NCI-H1105 treated with DMSO at 0.1 percent for 48 hours (cell line): ENCODE results near the gene HNF4A.
"Not testable (repeated sequence)": the region's sequence is repeated elsewhere in the genome, so short reads cannot be mapped to it uniquely, and the experiment has no call there.

Source experiments
- DNase-seq: peaks from one replicate; lab custom pipeline; 2025; lab: John Stamatoyannopoulos, UW

HNF4A gene

GRCh38 chr20:44345941-44346340 lies 9.6 kb upstream of the HNF4A start:
- not testable (repeated sequence) for DNase-seq

DNA sequence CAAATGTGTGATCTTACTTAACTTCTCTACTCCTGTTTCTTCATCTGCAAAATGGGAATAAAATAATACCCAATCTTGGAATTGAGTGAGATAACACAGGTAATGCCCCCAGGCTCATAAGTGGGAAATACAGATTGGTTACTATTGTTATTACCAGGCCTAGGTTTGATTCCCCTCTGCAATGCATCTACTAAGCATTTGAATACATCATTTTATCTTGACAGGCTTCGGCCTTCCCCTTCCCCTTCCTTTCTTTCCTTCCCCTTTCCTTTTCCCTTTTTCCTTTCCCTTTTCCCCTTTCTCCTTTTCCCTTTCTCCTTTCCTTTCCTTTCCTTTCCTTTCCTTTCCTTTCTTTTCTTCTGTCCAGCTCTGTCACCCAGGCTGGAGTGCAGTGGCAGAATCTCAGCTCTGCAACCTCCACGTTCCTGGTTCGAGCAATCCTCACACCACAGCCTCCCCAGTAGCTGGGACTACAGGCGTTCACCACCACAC lies 7.3 kb upstream of the HNF4A start:
- DNase-seq: no peak

GRCh38 chr20:44349349-44349748 lies 6.2 kb upstream of the HNF4A start:
- DNase-seq: no peak

DNA sequence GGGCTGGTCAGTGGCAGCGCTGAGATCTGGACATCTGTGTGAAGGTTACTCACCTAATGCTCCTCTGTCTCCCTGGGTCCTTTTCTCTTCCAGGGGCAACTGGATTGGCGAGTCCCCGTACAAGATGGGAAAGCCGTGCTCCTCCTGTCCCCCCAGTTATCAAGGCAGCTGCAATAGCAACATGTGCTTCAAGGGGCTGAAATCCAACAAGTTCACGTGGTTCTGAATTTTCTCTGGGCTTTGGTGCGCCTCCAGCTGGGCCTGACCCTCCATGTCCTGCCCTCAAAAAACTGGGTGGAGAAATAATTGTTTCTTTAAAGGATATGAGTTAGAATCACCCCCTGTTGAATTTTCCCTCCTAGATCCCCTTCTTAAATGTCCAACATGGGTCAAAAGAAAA lies 4.9 kb upstream of the HNF4A start:
- no peak for DNase-seq

- DNase-seq: no peak
Observed at GRCh38 chr20:44354979-44355497, 461 bp upstream of the HNF4A start.

- DNase-seq: no peak
Observed at GRCh38 chr20:44356353-44356723, 839 bp downstream of the HNF4A start.

DNA sequence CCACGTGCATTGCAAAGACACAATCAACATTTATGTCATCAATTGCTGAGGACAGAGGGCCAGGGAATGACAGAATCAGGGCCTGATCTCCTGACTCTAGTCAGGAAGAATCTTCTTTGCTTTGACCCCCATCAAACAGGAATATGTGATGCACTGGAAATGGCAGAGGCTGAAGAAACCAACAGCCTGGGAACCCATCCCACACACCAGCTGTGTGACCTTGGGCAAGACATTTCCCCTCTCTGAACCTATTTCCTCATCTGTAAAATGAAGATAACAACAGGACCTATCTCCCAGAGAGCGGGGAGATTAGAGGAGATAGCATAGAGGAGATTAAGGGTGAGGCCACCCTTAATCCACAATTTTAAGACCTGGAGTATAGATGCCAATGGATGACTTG lies 1.5 kb downstream of the HNF4A start:
- no peak for DNase-seq

DNA sequence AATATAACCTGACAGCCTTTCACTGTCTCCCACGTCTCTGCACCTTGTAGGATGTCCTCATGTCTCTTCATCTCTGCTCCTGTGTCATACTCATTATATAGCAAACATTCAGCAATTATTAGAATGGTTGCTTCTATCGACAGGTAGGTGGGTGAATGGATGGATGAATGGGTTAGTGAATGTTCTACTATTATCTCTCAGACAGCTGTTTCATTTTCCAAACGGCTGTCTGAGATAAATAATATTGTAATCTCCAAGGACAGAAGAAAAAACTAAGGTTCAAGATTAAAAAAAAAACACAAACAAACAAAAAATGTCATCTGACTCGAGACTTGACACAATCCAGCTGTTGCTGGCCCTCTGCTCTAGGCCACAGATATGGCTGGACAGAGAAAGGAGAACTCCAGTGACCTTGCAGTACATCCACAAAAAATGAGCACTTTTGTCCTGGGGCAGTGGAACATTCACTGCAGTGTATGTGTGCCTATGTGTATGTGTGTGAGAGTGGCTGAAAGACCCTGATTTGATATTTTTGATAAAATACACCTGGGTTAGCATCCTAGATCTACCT lies 2.1 kb downstream of the HNF4A start:
- DNase-seq: no peak

DNA sequence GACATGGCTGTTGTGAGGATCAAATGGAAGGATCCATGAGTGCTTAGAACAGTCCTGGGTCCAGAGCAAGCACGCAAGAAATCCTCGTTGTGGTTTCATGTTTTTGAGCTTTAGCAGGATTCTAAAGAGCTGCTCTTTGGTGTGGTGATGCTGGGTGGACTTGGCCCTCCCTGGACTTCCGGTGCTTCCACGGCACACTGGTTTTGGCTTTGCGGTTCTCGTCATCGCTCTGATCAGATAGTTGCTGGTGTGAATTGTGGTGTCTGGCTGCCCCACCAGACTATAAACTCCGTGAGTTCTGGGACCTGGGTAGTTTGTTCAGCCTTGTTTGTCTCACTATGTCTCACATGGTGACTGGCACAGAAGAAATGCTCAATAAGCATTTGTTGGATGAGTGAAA lies 3.3 kb downstream of the HNF4A start:
- DNase-seq: no peak

DNA sequence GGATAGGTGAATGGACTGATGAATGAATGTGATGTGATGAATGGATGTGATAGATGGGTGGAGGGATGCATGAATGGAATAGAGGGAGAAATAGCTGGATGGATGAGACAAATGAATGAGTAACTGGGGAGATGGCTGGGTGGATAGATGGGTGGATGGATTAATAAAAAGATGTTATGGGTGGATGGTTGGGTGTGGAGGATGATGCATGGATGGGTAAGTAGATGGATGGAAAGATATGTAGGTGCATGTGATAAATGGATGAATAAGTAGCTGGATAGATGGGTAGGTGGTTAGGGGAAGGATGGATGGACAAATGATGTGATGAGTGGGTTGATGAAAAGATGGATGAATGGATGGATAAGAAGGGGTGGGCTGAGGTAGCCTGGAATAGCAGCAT lies 4.7 kb downstream of the HNF4A start:
- no peak for DNase-seq

GRCh38 chr20:44361021-44361420 lies 5.5 kb downstream of the HNF4A start:
- DNase-seq: no peak

DNA sequence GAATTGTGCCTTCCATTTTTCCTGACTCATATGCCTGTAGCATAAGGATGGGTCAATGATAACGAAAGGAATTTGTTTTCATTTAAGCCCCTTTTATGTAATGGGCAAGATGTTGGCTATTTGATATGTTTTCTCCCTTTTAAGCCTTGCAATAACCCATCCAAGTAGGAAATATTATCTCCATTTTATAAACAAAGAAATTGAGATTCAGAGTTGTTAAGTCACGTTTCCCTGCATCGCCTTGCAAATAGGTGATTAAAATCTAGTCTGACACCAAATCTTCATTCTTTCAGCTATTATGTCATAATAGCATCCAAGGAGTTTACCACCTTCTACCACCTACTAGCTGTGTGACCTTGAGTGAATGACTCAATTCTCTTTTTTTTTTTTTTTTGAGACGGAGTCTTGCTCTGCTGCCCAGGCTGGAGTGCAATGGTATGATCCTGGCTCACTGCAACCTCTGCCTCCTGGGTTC lies 7.0 kb downstream of the HNF4A start:
- DNase-seq: no peak

DNA sequence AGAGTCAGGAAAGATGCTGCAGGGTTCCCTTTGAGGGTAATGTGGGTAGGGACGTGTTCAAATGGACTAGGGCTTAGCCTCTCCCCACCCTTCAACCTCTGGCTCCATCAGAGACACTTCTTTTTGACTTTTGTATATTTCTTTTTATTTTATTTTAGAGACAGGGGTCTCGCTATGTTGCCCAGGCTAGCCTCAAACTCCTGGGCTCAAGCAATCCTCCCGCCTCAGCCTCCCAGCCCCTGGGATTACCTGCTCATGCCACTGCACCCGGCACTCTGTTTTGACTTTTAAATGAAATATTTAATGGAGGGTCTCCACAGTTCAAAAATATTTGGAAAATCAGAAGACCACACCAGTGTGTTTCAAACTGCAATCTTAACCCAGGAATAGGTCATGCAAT lies 8.6 kb downstream of the HNF4A start:
- no peak for DNase-seq

GRCh38 chr20:44364780-44365179 lies 9.3 kb downstream of the HNF4A start:
- no peak for DNase-seq

DNA sequence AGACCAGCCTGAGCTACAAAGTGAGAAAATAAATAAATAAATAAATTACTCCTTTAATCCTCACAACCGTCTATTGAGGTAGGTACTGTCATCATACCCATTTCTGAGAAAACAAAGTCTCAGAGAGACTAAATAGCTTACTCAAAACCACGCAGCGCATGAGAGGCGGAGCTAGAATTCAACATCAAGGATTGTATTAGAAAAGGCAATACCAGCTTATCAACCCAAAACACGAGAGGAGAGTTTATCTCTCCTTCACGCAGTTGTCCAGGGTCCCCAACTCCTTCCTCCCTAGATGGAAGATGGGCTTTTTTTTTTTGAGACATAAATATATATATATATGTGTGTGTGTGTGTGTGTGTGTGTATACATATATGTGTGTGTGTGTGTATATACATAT lies 12.2 kb downstream of the HNF4A start:
- no peak for DNase-seq

DNA sequence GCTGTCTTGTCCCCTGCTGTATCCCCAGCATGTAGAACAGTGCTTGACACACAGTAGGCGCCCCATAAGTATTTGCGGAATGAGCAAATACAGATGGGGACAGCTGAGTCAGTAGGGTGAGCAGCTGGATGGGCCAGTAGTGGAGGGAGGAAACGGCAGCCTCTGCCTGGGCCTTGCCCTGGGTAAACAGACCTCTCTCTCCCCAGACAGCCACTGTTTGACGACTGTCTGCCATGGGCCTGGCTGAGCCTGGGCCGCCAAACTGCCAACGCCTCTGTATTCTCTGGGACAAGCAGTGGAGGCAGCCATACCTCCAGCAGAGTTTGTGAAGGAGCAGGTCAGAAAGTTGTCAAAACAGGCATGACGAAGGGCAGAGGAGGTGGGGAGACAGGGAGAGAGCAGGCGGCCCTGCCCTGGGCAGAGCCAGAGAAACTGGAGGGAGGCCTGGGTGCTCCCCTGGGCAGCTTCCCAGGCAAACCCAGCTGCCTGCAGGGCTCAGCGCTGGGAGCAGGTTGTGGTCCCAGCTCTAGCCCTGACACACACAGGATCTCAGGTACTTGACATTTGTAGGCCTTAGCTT lies 15.2 kb downstream of the HNF4A start:
- DNase-seq: no peak

DNA sequence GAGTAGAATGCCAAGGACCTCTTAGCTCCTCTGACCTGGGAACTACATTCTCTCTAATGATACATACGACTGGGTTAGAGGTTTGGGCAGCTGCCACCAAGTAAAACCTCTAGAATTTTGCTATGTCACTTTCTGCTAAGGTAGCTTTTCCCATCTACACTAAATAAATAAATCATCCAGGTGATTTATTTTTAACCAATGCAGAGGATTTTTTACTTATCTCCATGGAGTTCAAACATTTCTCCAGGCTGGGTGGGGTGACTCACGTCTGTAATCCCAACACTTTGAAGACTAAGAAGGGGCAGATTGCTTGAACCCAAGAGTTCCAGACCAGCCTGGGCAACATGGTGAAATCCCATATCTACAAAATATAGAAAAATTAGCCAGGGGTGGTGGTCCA lies 27.1 kb downstream of the HNF4A start:
- DNase-seq: no peak

GRCh38 chr20:44384423-44385027 lies 29.0 kb downstream of the HNF4A start:
- DNase-seq: peak; percentile 74

DNA sequence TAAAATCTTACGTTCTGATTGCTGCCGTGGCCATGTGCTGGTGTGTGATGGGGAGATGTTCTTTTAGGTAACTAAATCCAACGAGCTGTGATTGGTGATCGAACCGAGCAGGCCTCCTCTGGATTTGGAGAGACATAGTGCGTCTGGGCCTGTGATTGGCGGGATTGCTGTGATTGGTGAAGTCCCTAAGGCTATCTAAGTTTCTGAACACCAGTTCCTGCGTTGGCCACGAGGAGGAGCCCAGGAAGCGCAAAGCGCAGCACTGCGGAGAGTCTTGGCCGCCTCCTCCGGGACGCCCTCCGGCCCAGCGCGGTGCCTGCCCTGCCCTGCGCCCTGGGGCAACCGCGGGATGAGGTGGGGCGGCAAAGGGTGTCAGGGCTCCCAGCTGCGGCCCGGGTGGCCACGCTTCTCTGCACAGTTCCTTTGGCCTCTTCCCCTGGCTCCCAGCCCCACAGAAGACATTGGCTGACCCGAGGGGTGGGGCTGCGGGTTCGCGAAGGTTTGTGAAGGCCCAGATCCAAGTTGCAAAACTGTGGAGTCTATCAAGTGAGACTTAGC lies 33.0 kb downstream of the HNF4A start:
- DNase-seq: peak; percentile 36

GRCh38 chr20:44389871-44390270 lies 34.4 kb downstream of the HNF4A start:
- DNase-seq: no peak

- DNase-seq: no peak
Observed at GRCh38 chr20:44390280-44390679, 34.8 kb downstream of the HNF4A start.

- DNase-seq: no peak
Observed at GRCh38 chr20:44392088-44392775, 36.7 kb downstream of the HNF4A start.
